SK-N-MC (cell line): ENCODE results near the gene RBBP7.

Experiments
- EZH2 ChIP-seq: fragments of 200-600 bp; sonication (generic); IDR thresholded peaks from one replicate; pipeline ENCODE4 v1.6.1; 2017; ENCODE audit warnings: antibody characterized with exemption
- POLR2AphosphoS5 ChIP-seq: IDR thresholded peaks from 2 replicates; pipeline ENCODE4 v1.6.1; 2012; ENCODE audit warnings: mild to moderate bottlenecking, low read depth, low read length, borderline replicate concordance

DNA sequence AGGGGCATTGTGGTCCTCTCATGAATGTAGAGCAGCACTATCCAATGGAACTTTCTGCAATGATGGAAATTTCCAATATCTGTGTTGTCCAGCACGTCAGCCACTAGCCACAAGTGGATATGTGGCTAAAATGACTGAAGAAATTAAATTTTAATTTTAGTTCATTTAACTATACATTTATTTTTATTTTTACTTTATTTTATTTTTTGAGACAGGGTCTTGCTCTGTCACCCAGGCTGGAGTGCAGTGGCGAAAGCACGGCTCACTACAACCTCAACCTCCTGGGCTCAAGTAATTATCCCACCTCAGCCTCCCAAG lies 13.3 kb upstream of the RBBP7 start:
- TF ChIP-seq POLR2AphosphoS5 = no peak
- no peak for TF ChIP-seq EZH2
